ENCODE data around the gene RAPGEF5.

Gene RAPGEF5

GRCh38 chr7:22295402-22296264 is 61.3 kb downstream of the RAPGEF5 start:
- no peak for TF ChIP-seq CTCF (IDR thresholded peaks at IDR 0.05; ENCODE audit: low read depth, low read length)
- H3K4me3 ChIP-seq (replicated peaks in 1 of 2; ENCODE audit: low read depth in 2 of 2, low read length in 2 of 2) = no peak overlapping the region
- DNase-seq (ENCODE audit: low read depth in 2 of 2) = peak in 1 of 2 donors; percentile 29

DNA sequence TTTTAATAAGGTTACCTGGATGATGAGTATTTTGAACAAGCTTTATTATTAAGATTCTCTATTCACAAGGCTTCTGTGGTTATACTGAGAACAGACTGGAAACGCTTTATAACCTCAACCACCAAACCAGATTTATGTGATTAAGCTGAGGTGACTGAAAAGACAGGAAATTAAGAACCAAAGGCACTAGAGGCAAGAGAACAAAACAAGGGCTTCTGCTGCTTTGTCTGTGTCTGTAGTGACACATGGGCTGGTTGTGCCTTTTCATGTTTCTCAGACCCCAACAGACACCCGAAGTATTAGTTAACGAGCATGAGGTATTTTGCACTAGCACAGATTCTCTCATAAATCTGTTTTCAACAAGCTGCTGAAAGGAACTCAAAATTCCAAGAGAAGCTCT is 64.4 kb downstream of the RAPGEF5 start:
- DNase-seq (ENCODE audit: low read depth in 2 of 2) = no peak
- TF ChIP-seq CTCF (IDR thresholded peaks at IDR 0.05; ENCODE audit: low read depth, low read length) = no peak
- no peak overlapping the region for H3K4me3 ChIP-seq (replicated peaks in 1 of 2; ENCODE audit: low read depth in 2 of 2, low read length in 2 of 2)

DNA sequence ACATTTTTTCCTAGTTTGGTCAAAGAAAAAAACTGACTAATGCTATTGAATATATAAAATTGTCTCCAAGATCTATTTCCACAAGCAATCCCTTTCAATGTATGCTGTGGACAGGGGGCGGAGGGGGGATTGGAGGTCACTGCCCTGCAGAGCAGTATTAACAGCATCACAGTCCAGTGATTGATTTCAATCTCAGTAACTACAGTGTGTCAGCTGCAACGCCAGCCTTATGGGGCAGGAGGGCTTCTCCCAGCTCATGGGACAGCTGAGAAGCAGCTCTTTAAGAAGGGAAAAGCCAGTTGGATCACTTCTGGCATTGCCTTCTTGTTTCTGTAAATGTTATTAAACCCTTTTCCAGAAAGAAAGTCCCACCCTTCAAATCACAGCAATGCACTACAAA is 65.0 kb downstream of the RAPGEF5 start:
- no peak overlapping the region for H3K4me3 ChIP-seq (replicated peaks in 1 of 2; ENCODE audit: low read depth in 2 of 2, low read length in 2 of 2)
- no peak for DNase-seq (ENCODE audit: low read depth in 2 of 2)
- no peak for TF ChIP-seq CTCF (IDR thresholded peaks at IDR 0.05; ENCODE audit: low read depth, low read length)

DNA sequence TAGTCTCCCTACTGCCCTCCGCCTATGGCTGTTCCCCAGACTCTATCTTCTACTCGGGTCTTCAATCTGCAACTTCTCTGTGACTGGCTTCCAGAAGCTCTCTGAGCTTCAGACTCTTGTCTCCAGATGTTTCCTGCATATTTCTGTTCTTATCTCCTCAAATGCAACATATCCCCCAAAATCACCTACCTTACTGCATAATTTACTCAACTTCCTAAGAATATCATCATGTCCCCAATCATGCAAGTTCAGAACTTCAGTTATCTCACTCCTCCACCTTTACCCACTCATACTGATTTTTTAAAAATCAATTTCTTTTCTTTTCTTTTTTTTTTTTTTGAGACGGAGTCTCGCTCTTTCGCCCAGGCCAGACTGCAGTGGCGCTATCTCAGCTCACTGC is 68.8 kb downstream of the RAPGEF5 start:
- no peak for DNase-seq (ENCODE audit: low read depth in 2 of 2)
- no peak for TF ChIP-seq CTCF (IDR thresholded peaks at IDR 0.05; ENCODE audit: low read depth, low read length)
- no peak overlapping the region for H3K4me3 ChIP-seq (replicated peaks in 1 of 2; ENCODE audit: low read depth in 2 of 2, low read length in 2 of 2)

GRCh38 chr7:22287412-22287811 is 69.5 kb downstream of the RAPGEF5 start:
- H3K4me3 ChIP-seq (replicated peaks in 1 of 2; ENCODE audit: low read depth in 2 of 2, low read length in 2 of 2) = no peak overlapping the region
- TF ChIP-seq CTCF (IDR thresholded peaks at IDR 0.05; ENCODE audit: low read depth, low read length) = no peak
- no peak for DNase-seq (ENCODE audit: low read depth in 2 of 2)

DNA sequence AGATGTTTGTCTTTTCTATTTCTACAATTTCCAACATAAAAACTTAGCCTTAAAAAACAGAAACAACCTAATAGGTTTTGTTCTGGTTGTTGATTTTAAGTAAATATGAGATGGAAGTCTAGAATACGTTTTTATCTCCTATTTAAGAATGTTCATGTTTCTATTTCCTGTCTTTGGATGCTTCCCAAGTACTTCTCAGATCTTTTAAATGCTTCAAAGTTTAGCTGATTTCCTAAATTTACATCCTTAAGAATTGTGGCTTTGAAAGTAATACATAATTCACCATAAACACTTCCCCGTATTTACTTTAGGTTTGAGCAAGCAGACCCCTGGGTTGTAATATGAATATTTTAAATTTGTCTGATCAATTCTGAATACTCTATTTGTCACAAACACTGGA is 70.5 kb downstream of the RAPGEF5 start:
- no peak overlapping the region for H3K4me3 ChIP-seq (replicated peaks in 1 of 2; ENCODE audit: low read depth in 2 of 2, low read length in 2 of 2)
- TF ChIP-seq CTCF (IDR thresholded peaks at IDR 0.05; ENCODE audit: low read depth, low read length) = no peak
- no peak for DNase-seq (ENCODE audit: low read depth in 2 of 2)
